Endothelial cell of umbilical vein (primary cell): ENCODE measurements around the gene MAST4. TPM values are rescaled to one million over a fixed set of nuclear protein-coding genes. Genes with fewer than 3 reads are reported as not detected.

ENCODE experiments used
- BruUV-seq: library from RNA; stranded (reverse); fragments of 400-500 nt; replicated peaks from 2 replicates; lab custom pipeline; 2021; lab: Mats Ljungman, UMichigan
- CTCF ChIA-PET: fragments of 300-600, 350-600 bp; sonication (Branson Sonifier 250); formaldehyde crosslinking; loops from one replicate; lab custom pipeline; 2021; ENCODE audit warnings: antibody characterized with exemption, inconsistent platforms; lab: Charles Lee
- POLR2A ChIA-PET: fragments of 300-600, 350-600 bp; sonication (Branson Sonifier 250); formaldehyde crosslinking; loops from one replicate; lab custom pipeline; 2021; ENCODE audit warnings: antibody characterized with exemption, inconsistent platforms; lab: Charles Lee
- DNase-seq: peaks from one replicate; pipeline ENCODE4 v3.0.0-alpha.2; 2011; ENCODE audit warnings: low read depth, low spot score
- FAIRE-seq: peaks from 2 replicates; lab custom pipeline; 2011; peaks lifted over from hg19 to GRCh38; lab: Jason Lieb, UNC
- H2AFZ ChIP-seq: 2 replicates; pipeline ENCODE4 v1.6.0; 2012; ENCODE audit warnings: low read depth, low read length, control low read depth, inconsistent platforms
- H3K27ac ChIP-seq: 2 replicates; pipeline ENCODE4 v1.5.1; 2011; ENCODE audit warnings: low read depth, mild to moderate bottlenecking, control low read depth, low read length, moderate library complexity; ENCODE audit not compliant: insufficient read depth
- H3K27me3 ChIP-seq, 2 experiments: 2 replicates each; pipeline versions ENCODE4 v1.6.0 to v1.6.1; 2011; ENCODE audit warnings: low read length in 2 of 2, mixed read lengths in 1 of 2; ENCODE audit not compliant: control insufficient read depth in 2 of 2, insufficient read depth in 2 of 2
- H3K36me3 ChIP-seq, 2 experiments: 2 replicates in 1 of 2; 3 replicates in 1 of 2; pipeline ENCODE4 v1.5.1; 2011; ENCODE audit warnings: low read length in 2 of 2, mild to moderate bottlenecking in 1 of 2, moderate library complexity in 1 of 2; ENCODE audit not compliant: control insufficient read depth in 2 of 2, insufficient read depth in 2 of 2; ENCODE audit errors: extremely low read depth in 1 of 2
- H3K4me1 ChIP-seq: 3 replicates; pipeline ENCODE4 v1.5.1; 2011; ENCODE audit warnings: mild to moderate bottlenecking, low read length; ENCODE audit not compliant: control insufficient read depth, insufficient read depth; ENCODE audit errors: extremely low read depth
- H3K4me2 ChIP-seq: 2 replicates; pipeline ENCODE4 v1.6.1; 2011; ENCODE audit warnings: low read length, control low read depth, mixed read lengths; ENCODE audit not compliant: insufficient read depth
- H3K4me3 ChIP-seq, 3 experiments: fragments of 200-600 bp in 1 of 3; sonication (generic), shearing (Covaris generic) in 1 of 3; replicated peaks in 1 of 3; 2 replicates each; pipeline ENCODE4 v1.5.1; 2011 to 2016; ENCODE audit warnings: control low read depth in 3 of 3, low read length in 3 of 3, mild to moderate bottlenecking in 2 of 3, inconsistent platforms in 1 of 3, low read depth in 1 of 3, moderate library complexity in 1 of 3; ENCODE audit not compliant: insufficient read depth in 1 of 3
- H3K79me2 ChIP-seq: 2 replicates; pipeline ENCODE4 v1.6.0; 2012; ENCODE audit warnings: low read length, inconsistent platforms; ENCODE audit not compliant: control insufficient read depth, insufficient read depth
- H3K9ac ChIP-seq: replicated peaks from 2 replicates; pipeline ENCODE3; 2011; ENCODE audit warnings: low read length, control low read depth; ENCODE audit not compliant: insufficient read depth; ENCODE audit errors: extremely low read depth
- H3K9me1 ChIP-seq: replicated peaks from 3 replicates; pipeline ENCODE4 v1.6.0; 2011; ENCODE audit warnings: mild to moderate bottlenecking, low read length; ENCODE audit not compliant: control insufficient read depth, insufficient read depth; ENCODE audit errors: extremely low read depth
- H3K9me3 ChIP-seq: replicated peaks from 2 replicates; pipeline ENCODE4 v1.5.1; 2012; ENCODE audit warnings: low read length, inconsistent platforms; ENCODE audit not compliant: control insufficient read depth, insufficient read depth
- H4K20me1 ChIP-seq: replicated peaks from 2 replicates; pipeline ENCODE3; 2011; ENCODE audit warnings: mild to moderate bottlenecking, low read length; ENCODE audit not compliant: control insufficient read depth, insufficient read depth; ENCODE audit errors: extremely low read depth
- CTCF ChIP-seq, 2 donors: IDR thresholded peaks; 1 replicate in 1 of 2; 2 replicates in 1 of 2; pipeline ENCODE4 v1.5.1; 2011; ENCODE audit warnings: low read length in 2 of 2, mild to moderate bottlenecking in 2 of 2, moderate library complexity in 2 of 2, control low read depth in 1 of 2, inconsistent platforms in 1 of 2, low read depth in 1 of 2; ENCODE audit not compliant: insufficient read depth in 1 of 2; ENCODE audit errors: extremely low read depth in 1 of 2
- EZH2 ChIP-seq: IDR thresholded peaks from 2 replicates; pipeline ENCODE4 v1.6.1; 2012; ENCODE audit warnings: borderline replicate concordance, low read depth, mild to moderate bottlenecking, moderate library complexity, low read length, inconsistent platforms; ENCODE audit not compliant: severe bottlenecking
- FOS ChIP-seq: IDR thresholded peaks from 2 replicates; pipeline ENCODE4 v1.6.1; 2011; ENCODE audit warnings: mild to moderate bottlenecking, low read length, moderate library complexity, borderline replicate concordance; ENCODE audit not compliant: insufficient read depth
- GATA2 ChIP-seq: IDR thresholded peaks from 2 replicates; pipeline ENCODE4 v1.7.0; 2011; ENCODE audit warnings: low read depth, mild to moderate bottlenecking, moderate library complexity, mixed read lengths, low read length; ENCODE audit not compliant: insufficient read length, insufficient read depth
- JUN ChIP-seq: IDR thresholded peaks from 2 replicates; pipeline ENCODE4 v1.6.1; 2011; ENCODE audit warnings: borderline replicate concordance, low read depth; ENCODE audit not compliant: insufficient read length, insufficient read depth
- MYC ChIP-seq: IDR thresholded peaks from one replicate; pipeline ENCODE4 v1.6.1; 2011; ENCODE audit warnings: mild to moderate bottlenecking, low read depth, low read length
- POLR2A ChIP-seq: IDR thresholded peaks from 2 replicates; pipeline ENCODE4 v1.6.1; 2012; ENCODE audit warnings: low read depth, mild to moderate bottlenecking, control low read depth, low read length
- POLR2AphosphoS5 ChIP-seq: IDR thresholded peaks from 2 replicates; pipeline ENCODE4 v1.6.1; 2012; ENCODE audit warnings: low read depth, mild to moderate bottlenecking, control low read depth, low read length, moderate library complexity; ENCODE audit not compliant: insufficient read depth
- dilution Hi-C: fragments of 300-500 bp; cut with MboI; formaldehyde crosslinking; loops from one replicate; pipeline ENCODE4 v1.15.0; 2019; ENCODE audit warnings: low sequenced_read_pairs; ENCODE audit not compliant: extremely low pct_ligation_motif_present
- intact Hi-C: fragments of 100-400 bp; cut with micrococcal nuclease; formaldehyde crosslinking; loops from one replicate; pipeline ENCODE4 v1.10.0; 2022
- polyA plus RNA-seq, 4 experiments: library from polyadenylated mRNA; depleted of rRNA in 3 of 4; stranded (reverse) in 3 of 4; unstranded in 1 of 4; fragments of >200 nt; gene quantifications; 2 replicates each; pipeline versions ENCODE4 v1.2.1 to v1.2.3, GENCODE V29; 2011 to 2012; ENCODE audit warnings: missing spikeins in 1 of 4
- total RNA-seq: library from RNA; stranded (reverse); gene quantifications from 2 replicates; pipeline ENCODE4 v1.2.3, GENCODE V29; 2021
- TF ChIP-seq, protein P1 (sequence below): IDR thresholded peaks from 2 replicates; pipeline ENCODE4 v1.6.1; 2011; ENCODE audit not compliant: insufficient read depth, insufficient read length

The MAST4 gene
- total and polyA plus RNA-seq, 2 donors (not counting 3 experiments of a cell fraction or from before 2014, with no cell fraction given), result 40.2 to 116 TPM

DNA sequence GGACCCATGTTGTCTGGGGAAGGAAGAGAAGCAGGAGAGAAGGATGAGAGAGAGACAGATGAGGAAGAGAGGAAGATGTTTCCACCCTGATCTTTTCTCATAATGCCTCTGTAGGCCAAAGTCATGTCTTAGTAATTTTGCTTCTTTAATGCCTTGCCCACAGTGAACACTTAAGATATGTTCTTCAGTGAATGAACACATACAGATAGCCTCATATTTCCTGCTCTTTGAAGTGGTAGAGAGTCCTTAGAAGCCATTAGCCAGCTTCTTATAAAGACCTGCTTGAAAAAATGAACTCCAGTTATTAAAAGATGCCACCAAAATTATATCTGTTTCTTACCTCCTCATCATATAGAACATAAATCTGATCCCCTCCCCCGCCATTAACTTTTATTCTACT lies 356.0 kb downstream of the MAST4 start:
- Histone ChIP-seq H2AFZ (no peak overlapping the region), H3K4me2 (no peak overlapping the region), H3K9me1 (no peaks in the 10 kb centered on the region), H3K79me2 (no peaks in the 10 kb centered on the region), H3K4me1 (no peaks in the 10 kb centered on the region), H3K36me3 (peaks cover 0 to 2% of the 10 kb centered on the region in 2 experiments), H3K27me3 (no peaks in the 10 kb centered on the region), H4K20me1 (no peaks in the 10 kb centered on the region), H3K9me3 (no peaks in the 10 kb centered on the region), H3K4me3 (no peak overlapping the region), H3K27ac (no peak overlapping the region), H3K9ac (no peak overlapping the region)
- no TSS peak for BruUV-seq
- ChIA-PET POLR2A (no interaction called here), CTCF (interaction anchor here (1.1 kb wide), 1 partner anchor 142 kb away, joined by 3 read pairs; no protein-coding TSS in a partner anchor)
- DNase-seq (no peak), FAIRE-seq (no peak)
- intact Hi-C loops, result no loop called here
- dilution Hi-C loops, result no loop called here
- TF ChIP-seq, protein P1, sequence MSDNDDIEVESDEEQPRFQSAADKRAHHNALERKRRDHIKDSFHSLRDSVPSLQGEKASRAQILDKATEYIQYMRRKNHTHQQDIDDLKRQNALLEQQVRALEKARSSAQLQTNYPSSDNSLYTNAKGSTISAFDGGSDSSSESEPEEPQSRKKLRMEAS, result no peak
- TF ChIP-seq CTCF (IDR thresholded peaks at IDR 0.05; ENCODE audit: extremely low read depth in 1 of 2, insufficient read depth in 1 of 2, low read depth in 1 of 2, low read length in 2 of 2) (no peak), JUN (no peak), POLR2AphosphoS5 (no peak), MYC (no peak), EZH2 (no peak), GATA2 (no peak), POLR2A (no peak), FOS (no peak)
